HG03196 (cell line): ENCODE measurements around the gene TMEM178B.

Experiments
- ATAC-seq: cut with Tn5 transposase; IDR thresholded peaks from one replicate; pipeline ENCODE4 v1.9.1; 2021; ENCODE audit not compliant: unreplicated experiment

Gene TMEM178B

GRCh38 chr7:141511676-141512396, 438.0 kb downstream of the TMEM178B start:
- no peak for ATAC-seq

- ATAC-seq: no peak
Measured at GRCh38 chr7:141512597-141512996, 438.7 kb downstream of the TMEM178B start.

- no peak for ATAC-seq
Measured at GRCh38 chr7:141513720-141514119, 439.9 kb downstream of the TMEM178B start.

- no peak for ATAC-seq
Measured at GRCh38 chr7:141515941-141516340, 442.1 kb downstream of the TMEM178B start.

- ATAC-seq: no peak
Measured at GRCh38 chr7:141519623-141520022, 445.8 kb downstream of the TMEM178B start.

GRCh38 chr7:141522657-141523342, 448.9 kb downstream of the TMEM178B start:
- no peak for ATAC-seq

GRCh38 chr7:141525973-141526514, 452.2 kb downstream of the TMEM178B start:
- ATAC-seq: no peak

- ATAC-seq: no peak
Measured at GRCh38 chr7:141527076-141527475, 453.2 kb downstream of the TMEM178B start.

- no peak for ATAC-seq
Measured at GRCh38 chr7:141528399-141528798, 454.5 kb downstream of the TMEM178B start.
